SK-N-SH (cell line): ENCODE results near the gene ZNF407. TPM values are rescaled to one million over a fixed set of nuclear protein-coding genes. Genes with fewer than 3 reads are reported as not detected.

Experiments
- CTCF ChIA-PET: fragments of 300-600, 350-600 bp; formaldehyde crosslinking; extraction: SDS; loops from one replicate; lab custom pipeline; 2021; lab: Yijun Ruan, JAX
- POLR2A ChIA-PET: fragments of 350-600 bp; sonication (Branson Sonifier 250); formaldehyde crosslinking; extraction: SDS; loops from one replicate; lab custom pipeline; 2020; ENCODE audit warnings: antibody characterized with exemption, inconsistent platforms; lab: Yijun Ruan, JAX
- DNase-seq: peaks from one replicate; pipeline ENCODE4 v3.0.0; 2012
- H2AFZ ChIP-seq: fragments of 200-600 bp; sonication (generic); 2 replicates; pipeline ENCODE4 v1.8.1; 2016; ENCODE audit warnings: antibody characterized with exemption, mild to moderate bottlenecking, low read depth
- H3F3A ChIP-seq: fragments of 200-600 bp; sonication (generic); replicated peaks from 2 replicates; pipeline ENCODE3; 2016; ENCODE audit warnings: antibody characterized with exemption, mild to moderate bottlenecking; ENCODE audit not compliant: insufficient read depth
- H3K27ac ChIP-seq, 2 experiments: fragments of 200-500 bp in 1 of 2; fragments of 200-600 bp in 1 of 2; sonication (Bioruptor generic) in 1 of 2; sonication (generic), shearing (Covaris generic) in 1 of 2; 2 replicates each; pipeline versions ENCODE4 v1.5.1 to v1.6.1; 2014 to 2016; ENCODE audit warnings: low read depth in 2 of 2, inconsistent platforms in 1 of 2, low read length in 1 of 2, mild to moderate bottlenecking in 1 of 2, mixed read lengths in 1 of 2
- H3K27me3 ChIP-seq: fragments of 200-600 bp; sonication (generic), shearing (Covaris generic); 2 replicates; pipeline ENCODE4 v1.6.1; 2016; ENCODE audit warnings: mixed run types; ENCODE audit not compliant: insufficient read depth
- H3K36me3 ChIP-seq, 2 experiments: fragments of 200-500 bp in 1 of 2; fragments of 200-600 bp in 1 of 2; sonication (Bioruptor generic) in 1 of 2; sonication (generic) in 1 of 2; replicated peaks in 1 of 2; 2 replicates each; pipeline versions ENCODE3 to v1.5.1; 2014 to 2016; ENCODE audit warnings: low read length in 1 of 2, mild to moderate bottlenecking in 1 of 2; ENCODE audit not compliant: insufficient read depth in 2 of 2, control insufficient read depth in 1 of 2
- H3K4me1 ChIP-seq, 2 experiments: fragments of 200-500 bp in 1 of 2; fragments of 200-600 bp in 1 of 2; sonication (Bioruptor generic) in 1 of 2; sonication (generic), shearing (Covaris generic) in 1 of 2; 2 replicates each; pipeline versions ENCODE4 v1.5.1 to v1.6.1; 2014 to 2016; ENCODE audit warnings: low read depth in 1 of 2, low read length in 1 of 2, mixed run types in 1 of 2; ENCODE audit not compliant: insufficient read depth in 2 of 2, control insufficient read depth in 1 of 2
- H3K4me2 ChIP-seq: fragments of 200-600 bp; sonication (generic), shearing (Covaris generic); 2 replicates; pipeline ENCODE4 v1.6.1; 2017; ENCODE audit warnings: mixed run types
- H3K4me3 ChIP-seq, 2 experiments: fragments of 200-500 bp in 1 of 2; fragments of 200-600 bp in 1 of 2; sonication (Bioruptor generic) in 1 of 2; sonication (generic), shearing (Covaris generic) in 1 of 2; 2 replicates each; pipeline versions ENCODE4 v1.5.1 to v1.8.1; 2014 to 2016; ENCODE audit warnings: low read depth in 2 of 2, inconsistent platforms in 1 of 2, low read length in 1 of 2, mild to moderate bottlenecking in 1 of 2, mixed read lengths in 1 of 2, moderate library complexity in 1 of 2
- H3K79me2 ChIP-seq: fragments of 200-600 bp; sonication (generic); 2 replicates; pipeline ENCODE4 v1.8.1; 2017; ENCODE audit warnings: mild to moderate bottlenecking; ENCODE audit not compliant: insufficient read depth
- H3K9ac ChIP-seq: fragments of 200-600 bp; sonication (generic); 2 replicates; pipeline ENCODE4 v1.6.1; 2017; ENCODE audit warnings: mixed run types
- H3K9me2 ChIP-seq: fragments of 200-600 bp; sonication (generic); 2 replicates; pipeline ENCODE4 v1.6.1; 2017; ENCODE audit warnings: mixed run types
- H3K9me3 ChIP-seq: fragments of 200-600 bp; sonication (generic); 2 replicates; pipeline ENCODE4 v1.6.1; 2017; ENCODE audit warnings: mixed run types, mild to moderate bottlenecking, moderate library complexity
- H4K20me1 ChIP-seq: fragments of 200-600 bp; sonication (generic); 2 replicates; pipeline ENCODE4 v1.6.1; 2017; ENCODE audit warnings: mild to moderate bottlenecking, mixed run types; ENCODE audit not compliant: insufficient read depth
- FOXM1 ChIP-seq: IDR thresholded peaks from 2 replicates; pipeline ENCODE4 v1.4.0; 2012; ENCODE audit warnings: low read depth, mild to moderate bottlenecking
- RAD21 ChIP-seq: IDR thresholded peaks from 2 replicates; pipeline ENCODE4 v1.6.1; 2012; ENCODE audit warnings: mild to moderate bottlenecking, low read length
- RCOR1 ChIP-seq: fragments of 150-350 bp; IDR thresholded peaks from 2 replicates; pipeline ENCODE4 v1.6.1; 2017; ENCODE audit warnings: antibody characterized with exemption, low read length
- RFX5 ChIP-seq: IDR thresholded peaks from 2 replicates; pipeline ENCODE4 v1.6.1; 2012; ENCODE audit warnings: mild to moderate bottlenecking, improper control_type of control experiment, low read length
- YY1 ChIP-seq: IDR thresholded peaks from 2 replicates; pipeline ENCODE4 v1.4.0; 2012; ENCODE audit warnings: low read depth, mild to moderate bottlenecking
- WGBS: methylation state at CpG from one replicate; pipeline ENCODE4 v1.1.6; 2017; ENCODE audit warnings: low lambda C conversion rate; 5-methylcytosine and 5-hydroxymethylcytosine counted together
- polyA plus RNA-seq, 3 experiments: library from polyadenylated mRNA; depleted of rRNA; stranded (reverse); fragments of >200 nt; gene quantifications; 2 replicates each; pipeline ENCODE4 v1.2.3, GENCODE V29; 2012
- TF ChIP-seq, protein P1 (sequence below): IDR thresholded peaks from 2 replicates; pipeline ENCODE4 v1.4.0; 2012; ENCODE audit warnings: low read depth, borderline replicate concordance

Gene ZNF407
- polyA plus RNA-seq, 1 of the 3 experiments (the other 2 are of a cell fraction): 2.6 TPM

DNA sequence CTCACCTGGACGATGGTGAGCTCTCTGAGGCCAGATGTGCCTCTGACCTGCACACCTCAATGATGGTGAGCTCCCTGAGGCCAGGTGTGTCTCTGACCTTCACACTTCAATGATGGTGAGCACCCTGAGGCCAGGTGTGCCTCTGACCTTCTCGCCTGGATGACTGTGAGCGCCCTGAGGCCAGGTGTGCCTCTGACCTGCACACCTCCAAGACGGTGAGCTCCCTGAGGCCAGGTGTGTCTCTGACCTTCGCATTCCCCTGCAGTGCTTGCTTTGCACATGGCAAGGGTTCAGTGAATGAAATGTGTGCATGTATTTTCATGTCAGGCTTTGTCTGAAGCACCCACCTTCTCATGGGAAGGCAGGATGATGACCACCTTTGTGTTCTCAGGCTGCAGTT lies 515.8 kb downstream of the ZNF407 start (continued):
- TF ChIP-seq YY1: no peak
- TF ChIP-seq RAD21: no peak
- no peak for TF ChIP-seq RCOR1

DNA sequence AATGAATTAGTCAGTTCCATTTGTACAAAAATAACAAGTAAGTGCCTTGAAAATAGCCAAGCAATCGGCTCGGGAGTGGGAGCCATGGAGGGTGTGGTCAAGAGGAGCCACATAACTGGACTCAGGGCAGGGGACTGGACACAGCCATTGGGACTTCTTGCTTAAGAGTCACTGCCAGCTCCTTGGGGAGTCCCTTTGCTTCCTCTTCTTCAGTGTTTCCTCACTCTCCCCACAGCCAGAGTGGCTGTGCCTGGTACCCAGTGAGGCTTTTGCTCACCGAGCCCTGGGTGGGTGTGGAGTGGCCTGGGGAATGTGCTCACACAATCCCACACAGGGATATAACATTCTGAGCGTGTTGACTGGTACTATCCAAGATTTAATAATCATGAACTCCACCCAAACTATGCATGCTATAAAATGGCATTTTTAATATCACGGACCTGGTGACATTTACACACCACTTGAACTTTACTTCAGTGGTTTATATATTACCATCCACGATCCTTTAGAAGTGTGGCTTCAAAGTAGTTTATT lies 516.6 kb downstream of the ZNF407 start:
- 44% methylated on average over 6 of the region's 6 CpGs for WGBS
- POLR2A ChIA-PET: no interaction called here

More for the DNA sequence above, 516.6 kb downstream of the ZNF407 start:
- Histone ChIP-seq H3K9me3 (no peaks in the 10 kb centered on the region), H3F3A (no peaks in the 10 kb centered on the region), H3K4me3 (no peak overlapping the region), H3K4me1 (peaks cover 0 to 24% of the 10 kb centered on the region in 2 experiments; a peak in 1 of 4 replicates), H3K9ac (no peak overlapping the region), H3K27me3 (no peaks in the 10 kb centered on the region), H3K27ac (no peak overlapping the region), H2AFZ (no peak overlapping the region), H3K4me2 (no peak overlapping the region), H3K9me2 (no peaks in the 10 kb centered on the region), H3K36me3 (no peaks in the 10 kb centered on the region), H3K79me2 (no peaks in the 10 kb centered on the region), H4K20me1 (no peaks in the 10 kb centered on the region)
- CTCF ChIA-PET: interaction anchor here (0.6 kb wide), 1 partner anchor 496 kb away, joined by 3 read pairs; no protein-coding TSS in a partner anchor
- TF ChIP-seq RAD21 (no peak), FOXM1 (no peak), RFX5 (no peak)
- TF ChIP-seq, protein P1, sequence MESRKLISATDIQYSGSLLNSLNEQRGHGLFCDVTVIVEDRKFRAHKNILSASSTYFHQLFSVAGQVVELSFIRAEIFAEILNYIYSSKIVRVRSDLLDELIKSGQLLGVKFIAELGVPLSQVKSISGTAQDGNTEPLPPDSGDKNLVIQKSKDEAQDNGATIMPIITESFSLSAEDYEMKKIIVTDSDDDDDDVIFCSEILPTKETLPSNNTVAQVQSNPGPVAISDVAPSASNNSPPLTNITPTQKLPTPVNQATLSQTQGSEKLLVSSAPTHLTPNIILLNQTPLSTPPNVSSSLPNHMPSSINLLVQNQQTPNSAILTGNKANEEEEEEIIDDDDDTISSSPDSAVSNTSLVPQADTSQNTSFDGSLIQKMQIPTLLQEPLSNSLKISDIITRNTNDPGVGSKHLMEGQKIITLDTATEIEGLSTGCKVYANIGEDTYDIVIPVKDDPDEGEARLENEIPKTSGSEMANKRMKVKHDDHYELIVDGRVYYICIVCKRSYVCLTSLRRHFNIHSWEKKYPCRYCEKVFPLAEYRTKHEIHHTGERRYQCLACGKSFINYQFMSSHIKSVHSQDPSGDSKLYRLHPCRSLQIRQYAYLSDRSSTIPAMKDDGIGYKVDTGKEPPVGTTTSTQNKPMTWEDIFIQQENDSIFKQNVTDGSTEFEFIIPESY: no peak
- no peak for DNase-seq

Other genes starting within 250 kb of the ZNF407 start
- not detected in 2 replicates for gene DIPK1C, start 140.6 kb upstream of the ZNF407 start, polyA plus RNA-seq (2012; rRNA removed)
- gene CNDP2, start 101.5 kb upstream of the ZNF407 start, polyA plus RNA-seq (2012; rRNA removed): 78.5 and 84.9 TPM in 2 replicates
- gene CNDP1, start 63.4 kb upstream of the ZNF407 start, polyA plus RNA-seq (2012; rRNA removed): not detected in 2 replicates